LNCaP clone FGC (cell line): ENCODE data around the gene DCAF4.

Experiments
- DNase-seq: peaks from one replicate; pipeline ENCODE4 v3.0.0-alpha.2; 2011; ENCODE audit warnings: low read depth
- H3K4me3 ChIP-seq: 2 replicates; pipeline ENCODE4 v1.5.1; 2011; ENCODE audit warnings: mild to moderate bottlenecking, low read depth, low read length, control low read depth
- TF ChIP-seq, protein P1 (sequence below): IDR thresholded peaks from 2 replicates; pipeline ENCODE4 v1.5.1; 2012; ENCODE audit warnings: mild to moderate bottlenecking; ENCODE audit not compliant: control insufficient read depth, insufficient read depth; ENCODE audit errors: extremely low read depth

The DCAF4 gene, protein sequence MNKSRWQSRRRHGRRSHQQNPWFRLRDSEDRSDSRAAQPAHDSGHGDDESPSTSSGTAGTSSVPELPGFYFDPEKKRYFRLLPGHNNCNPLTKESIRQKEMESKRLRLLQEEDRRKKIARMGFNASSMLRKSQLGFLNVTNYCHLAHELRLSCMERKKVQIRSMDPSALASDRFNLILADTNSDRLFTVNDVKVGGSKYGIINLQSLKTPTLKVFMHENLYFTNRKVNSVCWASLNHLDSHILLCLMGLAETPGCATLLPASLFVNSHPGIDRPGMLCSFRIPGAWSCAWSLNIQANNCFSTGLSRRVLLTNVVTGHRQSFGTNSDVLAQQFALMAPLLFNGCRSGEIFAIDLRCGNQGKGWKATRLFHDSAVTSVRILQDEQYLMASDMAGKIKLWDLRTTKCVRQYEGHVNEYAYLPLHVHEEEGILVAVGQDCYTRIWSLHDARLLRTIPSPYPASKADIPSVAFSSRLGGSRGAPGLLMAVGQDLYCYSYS

DNA sequence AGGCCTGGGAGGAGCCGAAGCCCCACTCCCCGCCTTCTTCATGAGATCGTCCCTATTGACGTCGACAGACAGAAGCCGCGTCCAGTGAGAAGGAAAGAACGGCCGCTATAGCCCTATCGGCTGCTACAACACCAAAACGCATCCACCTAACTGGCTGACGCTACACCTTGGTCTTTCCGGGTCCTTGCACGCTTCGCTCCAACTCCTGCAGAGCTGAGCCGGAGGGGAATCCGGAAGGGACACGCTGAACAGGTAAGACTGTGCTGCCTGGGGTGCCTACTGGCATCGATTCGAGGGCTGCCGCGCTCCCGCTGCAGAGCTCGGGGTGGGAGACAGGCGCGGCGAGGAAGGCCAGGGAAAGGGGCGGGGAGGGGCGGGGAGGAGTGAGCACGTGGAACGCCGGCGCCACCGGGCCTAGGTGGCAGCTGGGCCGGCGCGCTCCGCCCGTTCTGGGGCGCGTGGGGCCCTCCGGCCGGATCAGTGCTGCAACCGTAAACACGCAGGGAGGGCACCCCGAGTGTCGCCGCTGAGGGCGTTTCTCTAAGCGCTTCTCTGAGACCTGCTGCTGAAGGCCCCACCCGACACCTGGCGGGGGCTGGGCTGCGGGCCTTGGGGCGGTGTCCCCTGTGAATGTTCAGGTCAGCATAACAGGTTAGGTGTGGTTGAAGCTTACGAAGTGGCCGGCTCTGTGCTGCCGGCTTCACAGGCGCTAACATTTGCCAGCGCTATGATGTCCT, at the start of gene DCAF4:
Gene DCAF4, plus strand, starts transcription at position 173 of the 737 bp plus-strand sequence. CDS start 11,515 bp downstream, outside the sequence.
- peak within 1 kb of the TSS; percentile 88 for H3K4me3 ChIP-seq
- TF ChIP-seq, protein P1, sequence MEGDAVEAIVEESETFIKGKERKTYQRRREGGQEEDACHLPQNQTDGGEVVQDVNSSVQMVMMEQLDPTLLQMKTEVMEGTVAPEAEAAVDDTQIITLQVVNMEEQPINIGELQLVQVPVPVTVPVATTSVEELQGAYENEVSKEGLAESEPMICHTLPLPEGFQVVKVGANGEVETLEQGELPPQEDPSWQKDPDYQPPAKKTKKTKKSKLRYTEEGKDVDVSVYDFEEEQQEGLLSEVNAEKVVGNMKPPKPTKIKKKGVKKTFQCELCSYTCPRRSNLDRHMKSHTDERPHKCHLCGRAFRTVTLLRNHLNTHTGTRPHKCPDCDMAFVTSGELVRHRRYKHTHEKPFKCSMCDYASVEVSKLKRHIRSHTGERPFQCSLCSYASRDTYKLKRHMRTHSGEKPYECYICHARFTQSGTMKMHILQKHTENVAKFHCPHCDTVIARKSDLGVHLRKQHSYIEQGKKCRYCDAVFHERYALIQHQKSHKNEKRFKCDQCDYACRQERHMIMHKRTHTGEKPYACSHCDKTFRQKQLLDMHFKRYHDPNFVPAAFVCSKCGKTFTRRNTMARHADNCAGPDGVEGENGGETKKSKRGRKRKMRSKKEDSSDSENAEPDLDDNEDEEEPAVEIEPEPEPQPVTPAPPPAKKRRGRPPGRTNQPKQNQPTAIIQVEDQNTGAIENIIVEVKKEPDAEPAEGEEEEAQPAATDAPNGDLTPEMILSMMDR = no peak
- peak; percentile 98 for DNase-seq

DNA sequence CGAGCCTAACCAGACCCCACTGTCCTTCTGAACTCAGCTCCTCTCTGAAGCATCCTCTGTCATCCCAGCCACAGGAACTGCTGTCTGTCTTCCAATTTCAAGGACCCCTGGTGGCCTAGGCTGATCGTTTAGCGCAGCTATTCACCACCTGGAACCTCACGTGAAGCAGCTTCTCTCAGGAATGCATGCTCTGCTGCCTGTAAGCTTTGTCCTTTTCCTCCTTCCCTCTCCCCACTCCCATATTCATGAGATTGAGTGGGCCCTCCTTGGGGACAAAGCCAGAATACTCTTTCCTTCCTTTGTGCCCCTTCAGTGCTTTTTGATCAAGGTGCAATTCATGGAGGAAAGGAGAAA, 49.6 kb upstream of the DCAF4 start:
- TF ChIP-seq, protein P1 = no peak
- H3K4me3 ChIP-seq = no peak overlapping the region
- no peak for DNase-seq

DNA sequence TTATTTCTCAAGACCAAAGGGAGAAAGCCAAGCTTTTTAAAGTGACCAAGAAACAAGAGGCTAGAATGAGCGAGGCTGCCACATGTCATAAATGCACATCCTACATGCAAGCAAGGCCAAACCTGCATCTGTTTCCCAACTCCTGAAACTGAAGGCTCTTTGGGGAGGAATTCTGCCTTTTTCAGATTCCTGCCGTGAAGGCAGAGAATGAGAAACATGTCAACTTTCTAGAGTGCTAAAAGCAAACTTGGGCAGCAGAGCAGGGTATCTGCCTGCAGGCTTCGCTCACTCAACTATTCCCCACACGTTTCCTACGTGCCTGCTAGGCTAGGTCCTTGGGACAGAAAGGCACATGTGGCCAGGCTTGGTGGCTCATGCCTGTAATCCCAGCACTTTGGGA, 47.5 kb upstream of the DCAF4 start:
- TF ChIP-seq, protein P1 = no peak
- DNase-seq = no peak
- H3K4me3 ChIP-seq = no peak overlapping the region

DNA sequence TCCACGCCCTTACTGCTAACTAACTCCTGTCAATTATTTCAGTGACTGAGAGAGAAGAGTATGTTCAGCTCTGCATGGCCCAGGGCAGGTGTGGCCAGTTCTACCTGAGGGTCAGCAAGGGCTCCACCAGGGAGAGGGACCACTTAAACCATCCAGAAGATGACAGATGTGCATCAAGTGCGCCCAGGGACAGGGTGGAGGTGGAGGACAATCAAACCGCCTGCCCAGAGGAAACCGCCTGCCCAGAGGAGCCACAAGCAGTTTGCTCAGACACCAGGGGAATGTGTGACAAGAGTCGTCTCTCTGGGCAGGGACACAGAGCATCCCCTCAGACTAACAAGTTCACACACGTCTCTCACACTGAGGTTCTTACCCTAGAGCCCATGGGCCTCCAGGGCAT, 46.8 kb upstream of the DCAF4 start:
- TF ChIP-seq, protein P1 = no peak
- no peak for DNase-seq

DNA sequence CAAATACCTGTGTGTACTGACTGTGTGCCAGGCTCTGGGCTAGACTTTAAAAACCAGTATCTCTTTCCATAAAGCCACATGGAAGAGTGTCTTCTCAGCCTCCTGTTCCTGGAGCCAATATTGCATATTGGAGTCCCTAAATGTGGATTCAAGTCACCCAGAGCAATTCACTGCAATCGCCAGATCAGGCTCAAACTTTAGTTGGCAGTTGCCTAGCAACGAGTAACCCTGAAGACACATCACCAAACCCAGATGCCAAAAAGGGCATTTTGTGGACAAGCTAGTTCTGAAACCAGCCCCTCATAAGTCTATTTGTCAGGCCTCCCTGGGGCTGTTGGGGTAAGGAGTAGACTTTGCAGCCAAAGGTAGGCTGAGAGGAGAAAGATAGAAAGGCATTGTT, 46.1 kb upstream of the DCAF4 start:
- no peak overlapping the region for H3K4me3 ChIP-seq
- TF ChIP-seq, protein P1 = no peak
- no peak for DNase-seq

More for the DNA sequence above, 46.8 kb upstream of the DCAF4 start:
- no peak overlapping the region for H3K4me3 ChIP-seq

DNA sequence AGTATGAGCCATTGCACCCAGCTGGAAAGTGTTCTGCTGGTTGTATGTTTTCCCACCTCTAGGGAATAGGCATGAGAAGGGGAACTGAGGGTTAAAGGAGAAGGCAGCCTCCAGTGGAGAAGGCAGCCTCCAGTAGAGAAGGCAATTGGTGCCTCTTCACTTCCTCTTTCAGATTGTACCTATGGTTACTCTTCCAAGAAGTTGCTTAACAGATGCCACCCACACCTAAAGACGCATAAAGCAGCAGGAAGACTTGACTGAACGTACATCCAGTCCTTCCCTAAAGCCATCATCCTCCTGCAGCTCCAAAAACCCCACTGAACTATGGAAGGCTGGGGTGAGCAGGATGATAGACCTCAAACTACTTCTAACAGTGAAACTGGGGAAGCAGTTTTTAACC, 45.4 kb upstream of the DCAF4 start:
- TF ChIP-seq, protein P1 = no peak
- no peak for DNase-seq
- H3K4me3 ChIP-seq = no peak overlapping the region

DNA sequence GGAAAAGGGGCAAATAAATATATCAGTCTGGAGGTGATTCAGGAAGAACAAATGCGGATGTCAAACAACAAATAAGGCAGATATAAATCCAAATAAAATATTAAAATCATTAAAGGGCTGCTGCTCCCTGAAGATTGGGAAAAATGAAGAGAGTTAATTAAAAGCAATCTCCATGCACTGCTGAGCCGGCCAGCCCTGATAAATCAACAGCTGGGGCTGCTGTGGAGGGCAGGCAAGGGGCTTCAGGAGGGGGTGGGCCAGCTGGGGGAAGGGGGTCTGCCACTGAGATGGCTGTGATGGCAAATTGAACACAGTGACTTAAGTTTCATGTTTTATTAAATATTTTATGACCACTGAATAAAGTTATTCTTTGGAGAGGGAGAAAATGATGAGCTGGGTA, 44.7 kb upstream of the DCAF4 start:
- no peak overlapping the region for H3K4me3 ChIP-seq
- TF ChIP-seq, protein P1 = no peak
- no peak for DNase-seq
